Body of pancreas (tissue), 4 donors: ENCODE results near the gene PRR16.

ENCODE experiments used
- CTCF ChIP-seq, 7 experiments: fragments of 450-650 bp in 4 of 7; fragments of 200-600 bp in 3 of 7; sonication (generic) in 3 of 7; IDR thresholded peaks; one replicate each; pipeline ENCODE4 v1.5.1; 2016 to 2019; ENCODE audit warnings: antibody characterized with exemption in 7 of 7
- POLR2A ChIP-seq, 3 donors: fragments of 450-650 bp; IDR thresholded peaks; one replicate each; pipeline ENCODE4 v1.6.1; 2016; ENCODE audit warnings: antibody characterized with exemption in 3 of 3, mild to moderate bottlenecking in 2 of 3

GRCh38 chr5:120684749-120685415, 220.8 kb downstream of the PRR16 start:
- TF ChIP-seq CTCF (IDR thresholded peaks at IDR 0.05) (no peak), POLR2A (IDR thresholded peaks at IDR 0.05) (no peak)
